GM18519 (cell line): ENCODE results near the gene PMIS2.

Experiments used
- ATAC-seq: cut with Tn5 transposase; IDR thresholded peaks from one replicate; pipeline ENCODE4 v1.9.1; 2021; ENCODE audit warnings: mild to moderate bottlenecking, moderate library complexity; ENCODE audit not compliant: unreplicated experiment, low FRiP score

PMIS2 gene

DNA sequence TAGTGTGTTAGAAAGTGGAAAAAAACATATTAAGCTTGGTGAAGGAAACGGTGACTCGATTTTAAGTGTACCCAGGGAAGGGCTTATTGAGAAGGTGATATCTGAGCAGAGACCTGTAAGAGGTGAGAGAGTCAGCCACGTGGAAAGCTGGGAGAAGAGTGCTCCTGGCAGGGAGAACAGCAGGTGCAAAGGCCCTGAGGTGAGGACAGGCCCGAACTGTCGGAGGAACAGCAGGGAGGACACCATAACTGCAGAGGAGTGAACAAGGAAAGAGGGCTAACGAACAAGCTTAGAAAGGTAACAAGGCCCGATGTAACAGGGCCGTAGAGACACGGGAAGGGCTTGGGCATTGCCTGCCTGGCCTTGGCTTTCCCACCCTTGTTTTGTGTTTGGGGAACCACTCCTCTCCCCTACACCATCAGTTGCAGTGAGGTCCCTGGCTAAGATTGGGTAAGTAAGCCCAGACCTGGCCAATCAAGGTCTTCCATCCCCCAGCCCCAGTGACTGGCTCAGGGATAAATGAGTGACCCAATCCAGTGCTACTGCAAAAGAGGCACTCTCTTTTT lies 29.9 kb upstream of the PMIS2 start:
- ATAC-seq = no peak

DNA sequence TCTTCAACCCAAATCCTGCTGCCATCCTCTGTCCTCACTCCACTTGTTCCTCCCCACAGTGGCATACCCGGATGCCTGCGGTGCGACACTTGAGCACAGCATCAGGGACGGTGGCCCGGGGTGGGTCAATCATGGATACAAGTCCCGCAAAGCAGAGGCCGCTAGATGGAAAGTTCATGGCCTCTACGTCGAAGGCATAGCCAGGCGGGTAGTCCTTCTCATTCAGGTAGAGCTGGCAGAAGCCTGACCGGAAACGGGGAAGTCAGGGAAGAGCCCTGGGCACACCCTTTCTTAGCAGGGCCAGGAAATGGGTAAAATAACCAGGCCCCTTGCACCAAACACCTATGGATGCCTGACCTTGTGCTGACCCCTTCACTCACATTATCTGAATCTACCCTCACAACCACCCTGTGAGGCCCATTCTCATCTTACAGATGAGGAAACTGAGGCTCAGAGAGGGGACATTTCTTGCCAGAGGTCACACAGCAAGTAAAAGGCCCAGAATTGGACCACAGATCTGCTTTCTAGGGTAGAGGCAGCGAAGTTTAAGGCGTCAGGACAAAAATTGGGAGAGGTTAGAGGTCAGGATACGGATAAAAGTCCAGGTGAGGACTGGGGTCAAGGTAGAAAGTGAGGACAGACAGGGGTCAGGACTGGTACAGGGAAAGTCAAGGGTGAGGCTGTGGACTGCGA lies 29.0 kb upstream of the PMIS2 start:
- ATAC-seq = no peak

DNA sequence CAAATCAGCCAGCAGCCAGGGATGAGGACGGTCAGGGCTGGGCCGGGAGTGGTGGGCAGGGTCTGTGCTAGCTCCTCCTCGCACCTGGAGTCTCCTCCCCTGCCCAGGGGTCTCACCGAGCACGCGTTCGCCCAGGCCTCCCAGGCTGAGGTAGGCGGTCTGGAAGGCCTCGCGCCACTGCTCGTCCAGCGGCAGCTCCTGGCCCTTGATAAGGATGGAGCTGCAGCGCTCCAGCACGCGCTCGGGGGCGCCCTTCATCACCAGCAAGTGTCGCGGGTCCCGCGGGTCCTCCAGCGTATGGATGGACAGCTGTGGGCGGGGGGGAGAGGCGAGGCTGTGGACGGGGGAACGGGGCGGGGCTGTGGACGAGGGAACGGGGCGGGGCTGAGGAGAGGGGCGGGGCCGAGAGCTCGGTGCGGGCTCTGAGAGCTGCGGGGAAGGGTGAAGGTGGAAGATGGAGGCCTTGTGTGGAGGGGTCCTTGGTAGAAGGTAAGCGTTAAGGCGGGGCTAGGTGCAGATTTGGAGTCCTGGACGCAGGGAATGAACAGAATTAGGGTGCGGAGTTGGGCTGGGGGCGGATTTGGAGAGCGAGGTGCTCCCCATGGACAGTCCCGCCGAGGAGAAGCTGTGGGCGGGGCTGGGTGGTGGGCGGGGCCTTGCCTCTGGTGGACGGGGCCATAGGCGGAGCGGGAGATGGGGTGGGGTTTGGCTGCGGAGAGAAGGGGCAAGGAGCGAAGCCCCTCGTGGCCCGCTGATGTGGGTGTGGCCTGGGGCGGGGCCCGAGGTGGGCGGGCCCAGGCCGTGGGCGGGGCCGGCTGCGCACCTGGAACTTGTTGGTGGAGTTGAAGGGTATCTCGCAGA lies 28.2 kb upstream of the PMIS2 start:
- ATAC-seq = no peak

DNA sequence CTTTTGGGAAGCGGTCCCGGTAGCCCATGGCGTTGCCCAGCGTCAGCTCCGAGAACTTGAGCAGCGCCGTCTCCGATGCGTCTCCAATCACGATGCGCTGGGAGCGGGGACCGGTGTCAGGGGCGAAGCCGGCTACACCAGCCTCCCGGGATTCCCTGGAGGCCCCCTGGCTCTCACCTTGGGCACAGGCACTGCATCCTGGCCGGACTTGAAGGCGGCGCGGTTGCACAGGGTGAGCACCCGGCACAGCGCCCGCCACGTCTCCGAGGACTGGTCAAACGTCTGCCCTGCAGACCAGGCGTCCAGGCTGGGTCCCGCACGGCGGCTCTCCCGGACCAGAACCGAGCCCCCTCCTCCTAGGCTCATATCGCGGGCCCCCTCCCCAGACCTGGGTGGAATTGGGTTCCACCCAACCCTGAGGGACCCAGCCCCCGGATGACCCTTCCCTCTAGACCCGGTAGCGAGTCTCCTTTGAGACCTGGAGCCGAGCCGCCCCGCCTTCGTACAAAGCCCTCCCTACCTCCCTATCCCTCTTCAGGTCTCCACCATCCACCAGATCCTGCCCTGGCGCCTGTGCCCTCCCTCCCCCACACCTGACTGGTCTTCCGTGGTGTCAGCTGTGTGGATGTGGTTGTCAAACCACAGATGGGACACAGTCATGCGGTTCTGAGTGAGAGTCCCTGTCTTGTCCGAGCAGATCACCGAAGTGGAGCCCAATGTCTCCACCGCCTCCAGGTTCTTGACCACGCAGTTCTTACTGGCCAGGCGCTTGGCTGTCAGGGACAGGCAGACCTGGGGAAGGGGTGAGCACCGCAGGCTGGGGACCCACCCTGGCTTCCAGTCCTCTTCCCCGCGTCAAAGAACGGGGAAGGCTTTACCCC lies 27.3 kb upstream of the PMIS2 start:
- no peak for ATAC-seq

DNA sequence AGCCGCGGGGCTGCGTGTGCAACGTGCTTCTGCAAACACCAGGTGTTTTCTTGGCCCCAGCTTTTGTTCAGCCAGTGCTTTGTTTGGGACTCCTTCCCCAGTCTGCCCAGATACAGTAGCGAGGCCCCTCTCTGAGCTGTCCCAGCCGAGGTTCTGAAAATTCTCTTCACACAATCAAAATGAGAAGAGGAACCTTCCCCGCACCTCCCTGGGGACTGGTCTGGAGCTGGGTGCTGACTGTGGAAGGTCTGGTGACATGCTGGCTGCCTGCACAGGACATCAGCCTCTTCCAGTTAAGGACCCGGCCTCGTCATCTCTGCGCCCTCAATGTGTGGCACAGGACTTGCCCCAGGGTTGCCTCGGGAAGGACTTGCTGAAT lies 26.7 kb upstream of the PMIS2 start:
- ATAC-seq = no peak

DNA sequence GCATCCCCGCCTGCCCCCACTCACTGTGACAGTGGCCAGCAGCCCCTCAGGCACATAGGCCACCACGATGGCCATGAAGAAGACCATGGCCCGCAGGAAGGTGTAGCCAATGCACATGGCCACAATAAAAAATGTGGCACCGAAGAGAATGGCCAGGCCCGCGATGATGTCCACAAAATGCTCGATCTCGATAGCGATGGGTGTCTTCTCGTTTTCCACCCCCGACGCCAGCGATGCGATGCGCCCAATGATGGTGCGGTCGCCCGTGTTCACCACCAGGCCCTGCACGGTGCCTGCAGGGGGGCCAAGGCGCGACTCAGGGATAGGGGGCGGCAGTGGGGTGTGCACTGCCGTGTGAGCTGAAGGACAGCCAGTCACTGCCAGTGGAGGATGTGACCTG lies 26.2 kb upstream of the PMIS2 start:
- ATAC-seq = no peak

DNA sequence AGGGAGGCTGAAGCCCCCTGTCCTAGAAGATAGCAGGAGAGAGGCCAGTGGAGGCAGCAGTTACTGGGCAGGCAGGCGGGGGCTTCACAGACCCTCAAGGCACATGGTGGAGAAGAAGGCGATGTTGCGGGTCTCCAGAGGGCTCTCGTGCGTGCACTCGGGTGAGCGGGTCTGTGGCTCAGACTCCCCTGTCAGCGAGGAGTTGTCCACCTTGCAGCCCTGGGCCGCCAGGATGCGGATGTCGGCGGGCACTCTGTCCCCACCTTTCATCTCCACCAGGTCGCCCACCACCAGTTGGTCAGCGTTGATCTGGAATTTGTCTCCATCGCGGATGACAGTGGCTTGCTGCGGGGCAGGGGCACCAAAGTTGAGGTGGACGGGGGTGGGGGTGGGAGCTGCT lies 25.7 kb upstream of the PMIS2 start:
- ATAC-seq = no peak

DNA sequence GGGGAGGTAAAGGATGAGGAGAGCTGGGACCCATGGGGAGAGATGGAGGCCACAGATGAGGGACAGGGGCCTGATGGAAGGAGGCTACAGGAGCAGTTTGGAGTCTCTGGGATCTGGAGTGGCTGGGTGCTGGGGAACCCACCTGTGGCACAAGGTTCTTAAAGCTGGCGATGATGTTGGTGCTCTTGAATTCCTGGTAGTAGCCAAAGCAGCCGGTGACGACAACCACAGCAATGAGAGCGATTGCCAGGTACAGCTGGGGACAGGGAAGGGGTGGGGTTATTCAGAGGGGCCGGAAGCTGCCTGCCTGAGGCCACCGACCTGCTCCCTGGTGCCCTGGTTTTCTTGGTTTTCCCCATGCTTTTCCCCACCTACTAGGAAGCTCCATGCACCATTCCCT lies 25.3 kb upstream of the PMIS2 start:
- no peak for ATAC-seq

DNA sequence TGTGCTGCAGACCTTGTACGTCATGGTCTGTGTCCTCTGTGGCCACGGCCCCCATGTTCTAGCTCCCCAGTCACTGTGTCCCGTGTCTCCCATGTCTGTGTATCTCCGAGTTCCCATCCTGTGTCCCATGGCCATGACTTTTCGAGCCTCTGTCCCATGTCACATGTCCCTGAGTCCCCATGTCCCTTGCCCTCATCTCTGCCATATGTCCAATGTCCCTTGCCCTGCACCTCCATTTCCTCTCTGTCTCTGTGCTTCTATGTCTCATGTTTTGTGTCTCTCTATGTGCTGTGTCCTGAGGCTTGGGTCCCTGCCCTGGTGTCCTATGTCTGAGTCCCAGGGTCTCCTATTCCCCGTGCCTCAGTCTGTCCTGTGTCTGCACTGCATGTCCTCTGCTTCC lies 24.5 kb upstream of the PMIS2 start:
- ATAC-seq = no peak

DNA sequence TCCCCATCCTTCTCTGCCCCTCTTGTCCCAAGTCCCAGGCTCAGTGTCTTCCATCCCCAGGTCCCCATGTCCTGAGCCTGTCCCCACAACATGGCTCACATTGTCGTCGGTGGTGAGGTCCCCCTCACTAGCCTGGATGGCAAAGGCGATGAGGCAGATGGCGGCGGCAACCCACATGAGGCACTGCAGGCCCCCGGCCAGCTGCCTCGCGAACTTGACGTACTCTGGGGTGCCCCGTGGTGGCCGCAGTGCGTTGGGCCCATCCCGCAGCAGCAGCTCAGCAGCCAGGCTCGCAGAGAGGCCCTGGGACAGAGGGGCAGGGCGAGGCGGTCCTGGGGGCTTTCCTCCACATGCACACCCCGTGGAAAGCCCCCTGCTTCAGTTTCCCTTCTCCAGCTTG lies 23.6 kb upstream of the PMIS2 start:
- ATAC-seq = no peak

DNA sequence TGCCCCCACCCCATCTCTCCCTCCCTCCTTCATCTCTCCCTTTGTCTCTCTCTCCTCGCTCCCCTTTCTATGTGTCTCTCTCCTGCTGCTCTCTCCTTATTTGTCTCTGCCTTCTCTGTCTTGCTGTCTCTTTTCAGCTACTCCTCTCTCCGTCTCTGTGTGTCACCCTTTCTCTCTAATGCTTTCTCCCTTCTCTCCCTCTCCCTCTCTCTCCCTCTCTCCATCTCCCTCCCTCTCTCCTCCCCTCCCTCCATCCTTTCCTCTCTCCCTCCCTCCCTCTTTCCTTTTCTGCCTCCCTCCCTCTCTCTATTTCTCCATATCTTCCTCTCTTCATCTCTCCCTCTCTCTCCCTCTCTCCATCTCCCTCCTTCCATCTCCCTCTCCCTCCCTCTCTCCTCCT lies 23.2 kb upstream of the PMIS2 start:
- no peak for ATAC-seq

DNA sequence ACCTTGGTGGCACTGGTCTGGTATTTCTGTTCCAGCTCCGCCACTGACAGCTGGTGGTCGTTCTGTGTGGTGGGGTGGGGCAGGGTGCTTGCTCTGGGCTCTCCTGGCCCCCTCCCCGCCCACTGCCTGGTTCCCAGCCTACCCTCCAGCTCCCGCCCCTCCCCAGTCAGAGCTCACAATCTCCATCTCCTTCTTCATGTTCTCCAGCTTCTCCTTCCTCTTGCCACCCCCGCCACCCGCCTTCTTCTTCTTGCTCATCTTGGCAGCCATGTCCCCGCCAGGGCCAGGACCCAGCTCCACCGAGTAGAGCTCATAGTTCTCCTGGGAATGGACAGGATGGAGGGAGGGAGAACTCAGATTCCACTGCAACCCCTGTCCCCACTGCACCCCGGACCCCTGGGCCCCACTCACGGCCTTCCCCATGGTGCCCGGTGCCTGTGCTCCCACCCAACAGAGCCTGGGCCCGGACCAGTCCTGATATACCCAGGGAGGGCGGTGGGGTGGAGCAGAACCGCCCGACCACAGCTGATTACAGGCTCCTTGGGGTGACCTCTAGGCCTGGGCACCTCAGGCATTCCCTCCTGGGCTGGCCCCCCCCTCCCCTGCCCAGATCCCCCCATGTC lies 22.7 kb upstream of the PMIS2 start, which contains the start of gene ATP4A:
Gene ATP4A, minus strand, starts transcription at position 452 of the 623 bp plus-strand sequence. Its CDS starts 29 bp downstream, at position 423.
- ATAC-seq = no peak

DNA sequence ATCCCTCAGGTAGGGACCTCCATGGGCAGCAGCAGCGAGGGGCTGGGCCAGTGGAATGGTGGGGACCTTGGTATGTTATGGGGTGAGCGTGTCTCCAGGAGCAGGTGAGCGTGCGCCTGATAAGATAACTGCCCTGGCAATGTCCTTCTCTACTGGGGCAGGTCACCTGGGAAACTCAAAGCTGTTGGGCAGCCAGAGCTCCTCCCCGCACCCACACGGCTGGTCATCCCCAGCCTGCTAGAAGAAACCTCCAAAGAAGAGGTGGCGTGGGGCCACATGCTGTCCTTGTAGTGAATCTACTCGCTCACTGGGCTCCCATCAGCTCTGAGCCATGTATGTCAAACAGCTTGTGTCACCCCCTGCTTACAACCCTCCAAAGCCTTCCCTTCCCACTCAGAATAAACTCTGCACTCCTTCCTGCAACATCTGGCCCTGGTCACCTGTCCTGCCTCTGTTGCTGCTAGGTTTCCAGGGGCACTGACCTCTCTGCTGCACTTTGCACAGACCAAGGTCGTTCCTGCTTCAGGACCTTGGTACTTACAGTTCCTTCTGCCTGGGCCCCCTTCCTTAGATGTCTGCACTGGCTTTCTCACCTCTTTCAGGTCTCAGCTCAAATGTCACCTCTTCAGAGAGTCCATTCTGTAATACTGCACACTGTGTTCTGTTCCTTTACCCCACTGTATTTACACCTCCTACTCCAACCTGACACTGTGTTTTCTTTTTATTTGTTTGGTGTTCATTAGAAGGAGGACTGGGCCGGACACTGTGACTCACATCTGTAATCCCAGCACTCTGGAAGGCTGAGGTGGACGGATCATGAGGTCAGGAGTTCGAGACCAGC lies 20.7 kb upstream of the PMIS2 start:
- ATAC-seq = no peak

DNA sequence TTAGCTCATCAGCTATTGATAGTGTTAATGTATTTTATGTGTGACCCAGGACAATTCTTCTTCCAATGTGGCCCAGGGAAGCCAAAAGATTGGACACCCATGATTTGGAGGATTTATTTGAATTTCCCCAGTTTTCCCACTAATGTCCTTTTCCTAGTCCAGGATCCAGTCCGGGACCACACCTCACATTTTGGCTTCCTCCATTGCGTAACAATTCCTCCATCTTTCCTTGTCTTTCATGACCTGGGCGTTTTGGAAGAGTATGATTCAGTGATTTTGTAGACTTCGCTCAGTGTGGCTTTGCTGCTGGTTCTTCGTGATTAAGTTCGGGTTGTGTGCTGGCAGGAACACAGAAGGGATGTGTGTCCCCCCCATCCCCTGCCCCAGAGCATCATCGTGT lies 19.2 kb upstream of the PMIS2 start:
- no peak for ATAC-seq

DNA sequence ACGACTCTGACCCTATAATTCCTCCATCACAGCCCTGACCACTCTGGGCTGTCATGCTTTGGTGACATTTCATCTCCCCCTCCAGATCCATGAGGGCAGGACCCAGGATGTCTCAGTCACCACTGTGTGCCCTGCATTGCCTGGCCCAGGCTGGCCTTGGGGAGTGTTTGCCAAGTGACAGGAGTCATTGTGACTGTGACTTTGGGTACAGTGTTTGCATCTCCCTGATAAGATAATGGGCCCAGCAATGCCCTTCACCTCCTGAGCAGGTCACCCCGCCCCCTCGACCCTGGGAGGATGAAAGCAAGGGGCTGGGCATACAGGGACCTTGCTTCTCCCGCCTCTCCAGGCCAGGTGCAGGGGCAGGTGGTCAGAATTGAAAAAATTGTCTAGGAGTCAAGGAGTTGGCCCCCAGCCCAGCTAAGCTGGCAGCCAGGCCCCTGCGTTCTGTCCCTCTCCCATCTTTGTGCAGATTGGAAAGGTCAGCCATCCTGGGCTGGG lies 16.6 kb upstream of the PMIS2 start:
- ATAC-seq = no peak

DNA sequence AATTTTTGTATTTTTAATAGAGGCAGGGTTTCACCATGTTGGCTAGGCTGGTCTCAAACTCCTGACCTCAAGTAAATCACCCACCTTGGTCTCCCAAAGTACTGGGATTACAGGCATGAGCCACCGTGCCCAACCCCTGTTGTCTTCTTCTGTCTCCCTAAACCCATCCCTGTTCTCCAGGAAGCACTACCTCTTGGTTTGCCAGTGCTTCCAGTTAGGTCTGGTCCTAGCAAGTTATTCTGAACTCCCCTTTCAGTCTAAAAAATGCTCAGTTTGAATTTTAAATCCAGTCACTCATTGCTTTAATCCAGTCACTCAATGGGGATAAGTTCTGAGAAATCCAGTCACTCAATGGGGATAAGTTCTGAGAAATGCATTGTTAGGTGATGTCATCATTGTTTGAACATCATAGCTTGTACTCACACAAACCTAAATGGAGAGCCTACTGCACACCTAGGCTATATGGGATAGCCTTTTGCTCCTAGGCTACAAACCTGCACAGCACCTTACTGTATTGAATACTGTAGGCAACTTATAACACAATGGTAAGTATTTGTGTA lies 14.5 kb upstream of the PMIS2 start:
- no peak for ATAC-seq

DNA sequence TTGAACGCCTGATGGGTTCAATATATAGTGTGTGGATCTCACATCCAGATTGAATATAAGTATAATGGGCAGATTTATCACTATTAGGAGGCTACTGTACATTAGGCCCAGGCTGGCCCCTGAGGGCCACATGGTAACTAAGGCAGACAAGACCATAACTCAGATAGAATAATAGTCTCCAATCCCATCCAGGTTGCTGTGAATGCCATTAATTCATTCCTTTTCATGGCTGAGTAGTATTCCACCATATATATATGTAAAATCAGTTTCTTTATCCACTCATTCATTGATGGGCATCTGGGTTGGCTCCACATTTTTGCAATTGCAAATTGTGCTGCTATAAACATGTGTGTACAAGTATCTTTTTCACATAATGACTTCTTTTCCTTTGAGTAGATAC lies 8.1 kb upstream of the PMIS2 start:
- ATAC-seq = no peak

DNA sequence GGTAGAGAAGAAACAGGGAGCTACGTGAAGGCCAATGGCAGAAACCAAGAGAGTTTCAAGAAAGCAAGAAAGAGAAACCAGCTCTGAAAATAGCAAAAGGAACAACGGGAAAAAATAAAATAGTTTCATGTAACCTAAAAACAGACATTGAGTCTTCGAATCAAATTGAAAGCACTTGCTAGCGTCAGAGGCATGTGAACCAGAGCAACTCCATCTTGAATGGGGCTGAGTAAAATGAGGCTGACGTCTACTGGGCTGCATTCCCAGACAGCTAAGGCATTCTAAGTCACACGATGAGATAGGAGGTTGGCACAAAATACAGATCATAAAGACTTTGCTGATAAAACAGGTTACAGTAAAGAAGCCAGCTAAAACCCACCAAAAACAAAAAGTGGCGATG lies 7.3 kb upstream of the PMIS2 start:
- no peak for ATAC-seq

DNA sequence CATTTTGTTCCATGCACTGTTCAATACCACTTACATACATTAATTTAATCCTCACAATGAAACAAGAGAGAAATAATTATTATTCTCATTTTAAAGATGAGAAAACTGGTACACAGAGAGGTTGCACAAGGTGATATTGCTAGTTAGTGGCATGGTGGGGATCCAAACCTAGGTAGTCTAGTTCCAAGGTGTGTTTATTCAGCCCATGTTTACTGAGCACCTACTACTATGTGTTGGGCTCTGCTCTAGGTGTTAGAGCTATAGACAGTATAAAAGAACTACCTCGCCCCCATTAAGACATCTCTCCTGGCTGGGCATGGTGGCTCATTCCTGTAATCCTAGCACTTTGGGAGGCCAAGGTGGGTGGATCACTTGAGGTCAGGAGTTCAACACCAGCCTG lies 3.2 kb upstream of the PMIS2 start:
- no peak for ATAC-seq
